Osteocyte (in vitro differentiated cells): ENCODE results near the gene CLEC9A. TPM values are rescaled to one million over a fixed set of nuclear protein-coding genes. Genes with fewer than 3 reads are reported as not detected.

Source experiments
- DNase-seq: peaks from one replicate; pipeline ENCODE4 v3.0.0; 2021; ENCODE audit warnings: mixed read lengths; ENCODE audit not compliant: unreplicated experiment; ENCODE audit errors: extremely low spot score
- H3K27ac Mint-ChIP-seq: one replicate; pipeline ENCODE4 v1.8.0; 2021; ENCODE audit warnings: mild to moderate bottlenecking, mixed read lengths; ENCODE audit not compliant: unreplicated experiment
- H3K27me3 Mint-ChIP-seq: one replicate; pipeline ENCODE4 v1.8.0; 2021; ENCODE audit warnings: mixed read lengths; ENCODE audit not compliant: unreplicated experiment
- H3K36me3 Mint-ChIP-seq: one replicate; pipeline ENCODE4 v1.8.0; 2021; ENCODE audit warnings: mixed read lengths; ENCODE audit not compliant: unreplicated experiment
- H3K4me1 Mint-ChIP-seq: one replicate; pipeline ENCODE4 v1.8.0; 2021; ENCODE audit warnings: mixed read lengths; ENCODE audit not compliant: unreplicated experiment
- H3K4me3 Mint-ChIP-seq: one replicate; pipeline ENCODE4 v1.8.0; 2021; ENCODE audit warnings: mild to moderate bottlenecking, moderate library complexity, mixed read lengths; ENCODE audit not compliant: unreplicated experiment
- H3K9me3 Mint-ChIP-seq: one replicate; pipeline ENCODE4 v1.8.0; 2021; ENCODE audit warnings: mixed read lengths; ENCODE audit not compliant: unreplicated experiment
- CTCF ChIP-seq: fragments of 200-600 bp; sonication (generic); IDR thresholded peaks from 2 replicates; pipeline ENCODE4 v1.5.0; 2021; ENCODE audit warnings: antibody characterized with exemption, mild to moderate bottlenecking, moderate library complexity
- total RNA-seq: library from RNA; stranded (reverse); gene quantifications from 2 replicates; pipeline ENCODE4 v1.2.1, GENCODE V29; 2021

CLEC9A gene
- total RNA-seq, 1 donor from 2014 or later = not detected

GRCh38 chr12:10101648-10102220, 71.3 kb downstream of the CLEC9A start:
- Mint-ChIP-seq H3K27me3 (peaks cover 5% of the 10 kb centered on the region), H3K27ac (no peak overlapping the region), H3K4me3 (no peak overlapping the region), H3K36me3 (no peaks in the 10 kb centered on the region), H3K9me3 (peaks cover 4% of the 10 kb centered on the region), H3K4me1 (peaks cover 3% of the 10 kb centered on the region)
- no peak for TF ChIP-seq CTCF
- no peak for DNase-seq

- peaks cover 4% of the 10 kb centered on the region for H3K9me3 Mint-ChIP-seq
Observed at GRCh38 chr12:10102322-10102721, 71.8 kb downstream of the CLEC9A start.

GRCh38 chr12:10110256-10110844, 79.9 kb downstream of the CLEC9A start:
- Mint-ChIP-seq H3K4me3 (no peak overlapping the region), H3K4me1 (peaks cover 2% of the 10 kb centered on the region), H3K9me3 (no peaks in the 10 kb centered on the region), H3K27me3 (peaks cover 2% of the 10 kb centered on the region), H3K27ac (no peak overlapping the region), H3K36me3 (no peaks in the 10 kb centered on the region)
- TF ChIP-seq CTCF = no peak
- DNase-seq = no peak

More at GRCh38 chr12:10102322-10102721, 71.8 kb downstream of the CLEC9A start:
- no peak for TF ChIP-seq CTCF
- H3K27me3 Mint-ChIP-seq = peaks cover 5% of the 10 kb centered on the region
- DNase-seq = no peak
- H3K4me1 Mint-ChIP-seq = peaks cover 3% of the 10 kb centered on the region
- no peaks in the 10 kb centered on the region for H3K36me3 Mint-ChIP-seq
- no peak overlapping the region for H3K4me3 Mint-ChIP-seq
- H3K27ac Mint-ChIP-seq = no peak overlapping the region

GRCh38 chr12:10111451-10111850, 81.0 kb downstream of the CLEC9A start:
- Mint-ChIP-seq H3K27ac (no peak overlapping the region), H3K4me1 (peaks cover 2% of the 10 kb centered on the region), H3K36me3 (no peaks in the 10 kb centered on the region), H3K4me3 (no peak overlapping the region), H3K9me3 (no peaks in the 10 kb centered on the region), H3K27me3 (no peaks in the 10 kb centered on the region)
- no peak for TF ChIP-seq CTCF
- DNase-seq = no peak

- Mint-ChIP-seq H3K27ac (no peak overlapping the region), H3K9me3 (no peaks in the 10 kb centered on the region), H3K4me1 (peaks cover 2% of the 10 kb centered on the region), H3K4me3 (no peak overlapping the region), H3K27me3 (no peaks in the 10 kb centered on the region), H3K36me3 (no peaks in the 10 kb centered on the region)
- no peak for DNase-seq
- TF ChIP-seq CTCF = no peak
Observed at GRCh38 chr12:10113075-10113474, 82.6 kb downstream of the CLEC9A start.
